Small intestine (tissue), 7 donors: ENCODE data around the gene SNRNP35. TPM values are rescaled to one million over a fixed set of nuclear protein-coding genes. Genes with fewer than 3 reads are reported as not detected.
"Not testable (repeated sequence)": the region's sequence is repeated elsewhere in the genome, so short reads cannot be mapped to it uniquely, and the experiment has no call there.

ENCODE experiments used
- DNase-seq, 2 donors: peaks; one replicate each; pipeline versions ENCODE4 v3.0.0 to v3.0.0-alpha.2; 2013
- FAIRE-seq: peaks from 2 replicates; lab custom pipeline; 2012; peaks lifted over from hg19 to GRCh38; lab: Jason Lieb, UNC
- H3K27ac ChIP-seq, 3 donors: one replicate each; pipeline ENCODE4 v1.5.1; 2013; ENCODE audit warnings: low read length in 2 of 3, mild to moderate bottlenecking in 2 of 3, control low read depth in 1 of 3, inconsistent platforms in 1 of 3, low read depth in 1 of 3, moderate library complexity in 1 of 3
- H3K27me3 ChIP-seq, 3 donors: one replicate each; pipeline ENCODE4 v1.6.1; 2013; ENCODE audit warnings: low read length in 3 of 3, inconsistent platforms in 1 of 3; ENCODE audit not compliant: control insufficient read depth in 3 of 3, insufficient read depth in 3 of 3
- H3K36me3 ChIP-seq, 3 donors: one replicate each; pipeline ENCODE4 v1.6.1; 2013; ENCODE audit warnings: low read length in 3 of 3, inconsistent platforms in 1 of 3, low read depth in 1 of 3, mild to moderate bottlenecking in 1 of 3, moderate library complexity in 1 of 3; ENCODE audit not compliant: control insufficient read depth in 3 of 3, insufficient read depth in 2 of 3
- H3K4me1 ChIP-seq, 3 donors: one replicate each; pipeline ENCODE4 v1.6.1; 2013; ENCODE audit warnings: low read length in 2 of 3, inconsistent platforms in 1 of 3, low read depth in 1 of 3, mild to moderate bottlenecking in 1 of 3, moderate library complexity in 1 of 3; ENCODE audit not compliant: control insufficient read depth in 3 of 3, insufficient read depth in 2 of 3
- H3K4me3 ChIP-seq, 3 donors: one replicate each; pipeline ENCODE4 v1.5.1; 2013; ENCODE audit warnings: low read length in 3 of 3, control low read depth in 1 of 3, inconsistent platforms in 1 of 3, low read depth in 1 of 3, mild to moderate bottlenecking in 1 of 3, moderate library complexity in 1 of 3
- H3K9me3 ChIP-seq, 2 donors: one replicate each; pipeline ENCODE4 v1.6.1; 2013; ENCODE audit warnings: low read depth in 1 of 2, low read length in 1 of 2; ENCODE audit not compliant: control insufficient read depth in 2 of 2, insufficient read depth in 1 of 2
- WGBS, 3 donors: extraction: QIAGEN DNeasy Blood & Tissue Kit; methylation state at CpG; one replicate each; pipeline ENCODE4 v1.1.7; 2013; 5-methylcytosine and 5-hydroxymethylcytosine counted together
- polyA plus RNA-seq, 4 donors: library from polyadenylated mRNA; stranded (reverse) in 3 of 4; unstranded in 1 of 4; fragments of 200-250 nt in 3 of 4; fragments of 120-200 nt in 1 of 4; gene quantifications; one replicate each; pipeline versions ENCODE4 v1.2.1 to v1.2.3, GENCODE V29; 2013
- donor health status: healthy with polysubstance abuse.
- donor health status: control.
- donor health status: control.
- donor health status: Bipolar disorder and iron deficiency.
- donor health status: healthy.

SNRNP35 gene
- polyA plus RNA-seq, 4 donors: 25.0 to 51.4 (median 31.8) TPM

- no peaks in the 10 kb centered on the region for H3K9me3 ChIP-seq
- no peak for FAIRE-seq
- 91 to 92% (median 92%) methylated on average over 11 of the region's 11 CpGs for WGBS, 3 donors
- H3K4me3 ChIP-seq: no peak overlapping the region
- H3K4me1 ChIP-seq: no peaks in the 10 kb centered on the region
- no peaks in the 10 kb centered on the region for H3K27me3 ChIP-seq
- no peak overlapping the region for H3K27ac ChIP-seq
- no peak for DNase-seq
- peaks cover 0 to 42% (median 0%) of the 10 kb centered on the region in 3 donors for H3K36me3 ChIP-seq
These were observed 20.1 kb downstream of the SNRNP35 start for GRCh38 chr12:123478069-123478468.

GRCh38 chr12:123478762-123479161, 20.8 kb downstream of the SNRNP35 start:
- Histone ChIP-seq H3K9me3 (no peaks in the 10 kb centered on the region), H3K36me3 (peaks cover 0 to 46% (median 0%) of the 10 kb centered on the region in 3 donors), H3K4me3 (no peak overlapping the region), H3K27ac (no peak overlapping the region), H3K27me3 (no peaks in the 10 kb centered on the region), H3K4me1 (no peaks in the 10 kb centered on the region)
- no peak for DNase-seq
- FAIRE-seq: no peak
- 85 to 92% (median 90%) methylated on average over 10 of the region's 10 CpGs for WGBS, 3 donors

GRCh38 chr12:123479442-123480180, 21.7 kb downstream of the SNRNP35 start:
- Histone ChIP-seq H3K27me3 (no peaks in the 10 kb centered on the region), H3K27ac (no peak overlapping the region), H3K36me3 (peaks cover 0 to 45% (median 0%) of the 10 kb centered on the region in 3 donors), H3K4me1 (no peaks in the 10 kb centered on the region), H3K4me3 (no peak overlapping the region), H3K9me3 (no peaks in the 10 kb centered on the region)
- DNase-seq (peak in 1 of 2 donors; percentile 27), FAIRE-seq (no peak)
- 63 to 72% (median 68%) methylated on average over 14 of the region's 14 CpGs for WGBS, 3 donors

- not testable (repeated sequence) for H3K27ac ChIP-seq, H3K9me3 ChIP-seq, DNase-seq, FAIRE-seq, H3K4me1 ChIP-seq, H3K27me3 ChIP-seq, H3K4me3 ChIP-seq
- 89 to 93% (median 93%) methylated on average over 4 to 5 of the region's 5 CpGs for WGBS, 3 donors
- H3K36me3 ChIP-seq: peaks cover 0 to 47% (median 0%) of the 10 kb centered on the region in 3 donors
These were observed 23.3 kb downstream of the SNRNP35 start for GRCh38 chr12:123481251-123481650.

- FAIRE-seq: no peak
- no peak overlapping the region for H3K27ac ChIP-seq
- no peak overlapping the region for H3K4me3 ChIP-seq
- H3K4me1 ChIP-seq: no peaks in the 10 kb centered on the region
- H3K27me3 ChIP-seq: no peaks in the 10 kb centered on the region
- 79 to 89% (median 81%) methylated on average over 6 of the region's 6 CpGs for WGBS, 3 donors
- no peaks in the 10 kb centered on the region for H3K9me3 ChIP-seq
- H3K36me3 ChIP-seq: peaks cover 0 to 36% (median 0%) of the 10 kb centered on the region in 3 donors
- no peak for DNase-seq
These were observed 24.9 kb downstream of the SNRNP35 start for GRCh38 chr12:123482876-123483275.

GRCh38 chr12:123483602-123484248, 25.8 kb downstream of the SNRNP35 start:
- FAIRE-seq: no peak
- 71 to 84% (median 74%) methylated on average over 18 of the region's 18 CpGs for WGBS, 3 donors
- H3K9me3 ChIP-seq: no peaks in the 10 kb centered on the region

GRCh38 chr12:123485756-123486155, 27.8 kb downstream of the SNRNP35 start:
- 85 to 96% (median 86%) methylated on average over 14 of the region's 14 CpGs for WGBS, 3 donors
- no peak for FAIRE-seq
- Histone ChIP-seq H3K27ac (no peak overlapping the region), H3K27me3 (no peaks in the 10 kb centered on the region), H3K36me3 (peaks cover 0 to 22% (median 0%) of the 10 kb centered on the region in 3 donors), H3K9me3 (no peaks in the 10 kb centered on the region), H3K4me3 (no peak overlapping the region), H3K4me1 (no peaks in the 10 kb centered on the region)
- no peak for DNase-seq

More at GRCh38 chr12:123483602-123484248, 25.8 kb downstream of the SNRNP35 start:
- H3K4me1 ChIP-seq: no peaks in the 10 kb centered on the region
- H3K27ac ChIP-seq: no peak overlapping the region
- no peaks in the 10 kb centered on the region for H3K27me3 ChIP-seq
- no peak overlapping the region for H3K4me3 ChIP-seq
- no peak for DNase-seq
- peaks cover 0 to 31% (median 0%) of the 10 kb centered on the region in 3 donors for H3K36me3 ChIP-seq

- Histone ChIP-seq H3K4me1 (no peaks in the 10 kb centered on the region), H3K4me3 (no peak overlapping the region), H3K27me3 (no peaks in the 10 kb centered on the region), H3K9me3 (no peaks in the 10 kb centered on the region), H3K27ac (no peak overlapping the region), H3K36me3 (peaks cover 0 to 17% (median 0%) of the 10 kb centered on the region in 3 donors)
- no peak for FAIRE-seq
- 97 to 98% (median 97%) methylated on average over 6 of the region's 6 CpGs for WGBS, 3 donors
- no peak for DNase-seq
These were observed 29.5 kb downstream of the SNRNP35 start for GRCh38 chr12:123487428-123487827.
